ENCODE measurements around the gene PLCH1.

PLCH1 gene

DNA sequence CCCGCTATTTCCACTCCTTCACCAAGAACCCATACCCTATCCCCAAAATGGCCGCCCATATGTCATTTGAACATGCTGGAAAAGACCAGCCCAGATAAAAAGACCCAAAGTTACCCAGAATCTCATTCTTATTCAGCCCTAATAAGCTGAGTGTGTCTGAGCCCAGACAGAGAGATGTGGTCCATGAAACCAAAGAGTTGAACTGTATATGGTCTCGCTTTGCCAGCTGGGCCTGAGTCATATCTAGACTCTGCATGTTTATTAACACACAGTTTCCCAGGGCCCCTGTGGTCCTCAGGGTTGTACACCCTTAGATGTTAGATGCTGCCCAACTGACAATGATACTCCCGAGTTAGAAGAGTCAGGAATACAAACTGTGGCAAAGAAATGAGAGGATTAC lies 249.5 kb downstream of the PLCH1 start:
- Histone ChIP-seq H3K27ac (ENCODE audit: low read depth, low read length) (no peak overlapping the region), H3K9me3 (ENCODE audit: control insufficient read depth, insufficient read depth, low read length) (no peaks in the 10 kb centered on the region), H3F3A (ENCODE audit: control insufficient read depth, insufficient read depth) (no peaks in the 10 kb centered on the region), H3K4me2 (ENCODE audit: low read length) (no peak overlapping the region), H3K27me3 (ENCODE audit: control insufficient read depth, low read length) (no peaks in the 10 kb centered on the region), H3K4me1 (ENCODE audit: control insufficient read depth, low read length) (peaks cover 15% of the 10 kb centered on the region), H3K4me3 (ENCODE audit: low read length) (no peak overlapping the region), H3K9me2 (replicated peaks; ENCODE audit: control insufficient read depth, low read length) (no peaks in the 10 kb centered on the region), H4K20me1 (ENCODE audit: control insufficient read depth, insufficient read depth, low read depth, low read length) (no peaks in the 10 kb centered on the region), H3K36me3 (ENCODE audit: control insufficient read depth, low read length) (no peaks in the 10 kb centered on the region), H3K79me2 (ENCODE audit: control insufficient read depth, low read length) (no peaks in the 10 kb centered on the region)
- TF ChIP-seq, protein P1, sequence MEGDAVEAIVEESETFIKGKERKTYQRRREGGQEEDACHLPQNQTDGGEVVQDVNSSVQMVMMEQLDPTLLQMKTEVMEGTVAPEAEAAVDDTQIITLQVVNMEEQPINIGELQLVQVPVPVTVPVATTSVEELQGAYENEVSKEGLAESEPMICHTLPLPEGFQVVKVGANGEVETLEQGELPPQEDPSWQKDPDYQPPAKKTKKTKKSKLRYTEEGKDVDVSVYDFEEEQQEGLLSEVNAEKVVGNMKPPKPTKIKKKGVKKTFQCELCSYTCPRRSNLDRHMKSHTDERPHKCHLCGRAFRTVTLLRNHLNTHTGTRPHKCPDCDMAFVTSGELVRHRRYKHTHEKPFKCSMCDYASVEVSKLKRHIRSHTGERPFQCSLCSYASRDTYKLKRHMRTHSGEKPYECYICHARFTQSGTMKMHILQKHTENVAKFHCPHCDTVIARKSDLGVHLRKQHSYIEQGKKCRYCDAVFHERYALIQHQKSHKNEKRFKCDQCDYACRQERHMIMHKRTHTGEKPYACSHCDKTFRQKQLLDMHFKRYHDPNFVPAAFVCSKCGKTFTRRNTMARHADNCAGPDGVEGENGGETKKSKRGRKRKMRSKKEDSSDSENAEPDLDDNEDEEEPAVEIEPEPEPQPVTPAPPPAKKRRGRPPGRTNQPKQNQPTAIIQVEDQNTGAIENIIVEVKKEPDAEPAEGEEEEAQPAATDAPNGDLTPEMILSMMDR (IDR thresholded peaks at IDR 0.05; ENCODE audit: low read depth, low read length, poor library complexity, severe bottlenecking) = no peak
- TF ChIP-seq EZH2phosphoT487 (IDR thresholded peaks at IDR 0.05; ENCODE audit: borderline replicate concordance, low read length) = no peak

DNA sequence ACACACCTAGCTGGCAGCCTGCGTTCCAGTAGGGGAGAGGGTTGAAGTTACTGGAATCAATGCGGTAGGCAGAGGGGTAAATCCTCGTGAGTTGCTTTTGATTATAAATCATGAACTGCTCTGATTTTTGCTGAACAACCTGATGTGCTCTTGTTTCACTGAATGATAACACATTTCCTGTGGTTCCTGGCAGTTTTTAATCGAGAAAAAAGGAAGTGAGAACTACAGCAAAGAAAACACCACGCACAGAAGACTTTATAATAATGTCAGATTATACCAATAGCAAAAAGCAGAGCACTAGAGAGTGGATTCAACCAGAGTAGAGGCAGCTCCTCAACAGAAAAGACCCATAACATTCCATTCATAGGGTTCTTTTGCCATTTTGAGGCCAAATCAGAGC lies 250.5 kb downstream of the PLCH1 start:
- no peaks in the 10 kb centered on the region for H3K36me3 ChIP-seq (ENCODE audit: control insufficient read depth, low read length)
- H3K27me3 ChIP-seq (ENCODE audit: control insufficient read depth, low read length) = no peaks in the 10 kb centered on the region
- H3K4me3 ChIP-seq (ENCODE audit: low read length) = peak overlapping the region; percentile 45
- H3K27ac ChIP-seq (ENCODE audit: low read depth, low read length) = peak overlapping the region; percentile 6; the same call in 1 of the 2 replicates
- no peaks in the 10 kb centered on the region for H3F3A ChIP-seq (ENCODE audit: control insufficient read depth, insufficient read depth)
- TF ChIP-seq, protein P1 (IDR thresholded peaks at IDR 0.05; ENCODE audit: low read depth, low read length, poor library complexity, severe bottlenecking) = no peak
- no peak for TF ChIP-seq EZH2phosphoT487 (IDR thresholded peaks at IDR 0.05; ENCODE audit: borderline replicate concordance, low read length)
- peaks cover 15% of the 10 kb centered on the region for H3K4me1 ChIP-seq (ENCODE audit: control insufficient read depth, low read length)
- H4K20me1 ChIP-seq (ENCODE audit: control insufficient read depth, insufficient read depth, low read depth, low read length) = no peaks in the 10 kb centered on the region
- H3K9me2 ChIP-seq (replicated peaks; ENCODE audit: control insufficient read depth, low read length) = no peaks in the 10 kb centered on the region
- no peaks in the 10 kb centered on the region for H3K79me2 ChIP-seq (ENCODE audit: control insufficient read depth, low read length)
- H3K9me3 ChIP-seq (ENCODE audit: control insufficient read depth, insufficient read depth, low read length) = no peaks in the 10 kb centered on the region
- H3K4me2 ChIP-seq (ENCODE audit: low read length) = peak overlapping the region; percentile 60

DNA sequence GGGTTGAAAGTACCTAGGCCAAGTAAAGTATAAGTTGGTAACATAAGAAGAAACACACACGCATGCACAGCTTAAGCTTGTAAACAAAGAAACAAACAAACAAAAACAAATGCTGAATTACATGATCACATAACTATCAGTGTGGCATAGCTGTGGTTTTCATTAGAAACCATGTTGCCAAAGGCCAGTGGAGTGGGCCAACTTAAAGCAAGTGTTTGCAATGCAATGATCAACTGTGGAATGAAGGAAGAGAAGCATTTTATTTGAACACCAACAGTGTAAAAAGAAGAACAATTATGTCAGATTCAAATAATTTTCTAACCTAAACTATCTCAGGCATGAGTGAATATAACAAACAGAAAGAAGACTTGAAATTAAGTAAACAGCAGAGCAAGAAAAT lies 252.0 kb downstream of the PLCH1 start:
- no peaks in the 10 kb centered on the region for H3K9me2 ChIP-seq (replicated peaks; ENCODE audit: control insufficient read depth, low read length)
- H3F3A ChIP-seq (ENCODE audit: control insufficient read depth, insufficient read depth) = no peaks in the 10 kb centered on the region
- no peaks in the 10 kb centered on the region for H3K36me3 ChIP-seq (ENCODE audit: control insufficient read depth, low read length)
- no peak for TF ChIP-seq EZH2phosphoT487 (IDR thresholded peaks at IDR 0.05; ENCODE audit: borderline replicate concordance, low read length)
- H3K4me2 ChIP-seq (ENCODE audit: low read length) = no peak overlapping the region
- H3K4me3 ChIP-seq (ENCODE audit: low read length) = no peak overlapping the region
- no peaks in the 10 kb centered on the region for H4K20me1 ChIP-seq (ENCODE audit: control insufficient read depth, insufficient read depth, low read depth, low read length)
- H3K9me3 ChIP-seq (ENCODE audit: control insufficient read depth, insufficient read depth, low read length) = no peaks in the 10 kb centered on the region
- peaks cover 15% of the 10 kb centered on the region for H3K4me1 ChIP-seq (ENCODE audit: control insufficient read depth, low read length)
- H3K27me3 ChIP-seq (ENCODE audit: control insufficient read depth, low read length) = no peaks in the 10 kb centered on the region
- H3K79me2 ChIP-seq (ENCODE audit: control insufficient read depth, low read length) = no peaks in the 10 kb centered on the region
- no peak overlapping the region for H3K27ac ChIP-seq (ENCODE audit: low read depth, low read length)

DNA sequence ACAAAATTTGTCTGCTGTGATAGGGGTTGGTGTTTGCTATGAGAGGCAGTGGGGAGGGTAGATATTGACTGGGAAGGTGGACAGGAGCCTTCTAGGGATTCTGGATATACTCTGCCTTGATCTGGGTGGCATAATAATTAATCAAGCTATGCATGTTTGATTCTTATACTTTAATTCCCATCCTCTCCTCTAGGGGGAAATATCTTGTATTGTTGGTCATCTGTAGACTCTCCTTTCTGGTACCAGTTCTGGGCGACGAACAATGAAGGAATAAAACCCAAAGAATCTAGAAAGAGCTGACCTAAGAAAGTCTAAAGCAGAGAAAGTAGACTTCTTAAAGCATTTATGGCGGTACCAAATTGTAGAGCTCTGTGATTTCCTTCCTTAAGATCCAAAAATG lies 253.2 kb downstream of the PLCH1 start:
- Histone ChIP-seq H4K20me1 (ENCODE audit: control insufficient read depth, insufficient read depth, low read depth, low read length) (no peaks in the 10 kb centered on the region), H3K4me1 (ENCODE audit: control insufficient read depth, low read length) (peaks cover 15% of the 10 kb centered on the region), H3K4me3 (ENCODE audit: low read length) (no peak overlapping the region), H3K79me2 (ENCODE audit: control insufficient read depth, low read length) (no peaks in the 10 kb centered on the region), H3F3A (ENCODE audit: control insufficient read depth, insufficient read depth) (no peaks in the 10 kb centered on the region), H3K4me2 (ENCODE audit: low read length) (no peak overlapping the region), H3K9me3 (ENCODE audit: control insufficient read depth, insufficient read depth, low read length) (no peaks in the 10 kb centered on the region), H3K27ac (ENCODE audit: low read depth, low read length) (no peak overlapping the region), H3K27me3 (ENCODE audit: control insufficient read depth, low read length) (no peaks in the 10 kb centered on the region), H3K9me2 (replicated peaks; ENCODE audit: control insufficient read depth, low read length) (no peaks in the 10 kb centered on the region), H3K36me3 (ENCODE audit: control insufficient read depth, low read length) (no peaks in the 10 kb centered on the region)
- TF ChIP-seq, protein P1 (IDR thresholded peaks at IDR 0.05; ENCODE audit: low read depth, low read length, poor library complexity, severe bottlenecking) = peak; percentile 38
- TF ChIP-seq EZH2phosphoT487 (IDR thresholded peaks at IDR 0.05; ENCODE audit: borderline replicate concordance, low read length) = no peak
